Brain microvascular endothelial cell (primary cell): ENCODE data around the gene TBXA2R.

ENCODE experiments used
- DNase-seq: peaks from one replicate; pipeline ENCODE4 v3.0.0-alpha.2; 2020
- H3K27ac ChIP-seq: fragments of 250-450 bp; sonication (Bioruptor Pico); 2 replicates; pipeline ENCODE4 v1.5.1; 2020; ENCODE audit warnings: mild to moderate bottlenecking, moderate library complexity
- H3K27me3 ChIP-seq: fragments of 250-450 bp; sonication (Bioruptor Pico); replicated peaks from 2 replicates; pipeline ENCODE4 v1.5.1; 2020; ENCODE audit warnings: mild to moderate bottlenecking
- H3K36me3 ChIP-seq: fragments of 250-450 bp; sonication (Bioruptor Pico); replicated peaks from 2 replicates; pipeline ENCODE4 v1.5.1; 2020; ENCODE audit warnings: mild to moderate bottlenecking
- H3K4me3 ChIP-seq: 2 replicates; pipeline ENCODE4 v1.5.1; 2011; ENCODE audit warnings: low read depth, mild to moderate bottlenecking, control low read depth, low read length, moderate library complexity
- in situ Hi-C: cut with HindIII; loops from 2 replicates; pipeline ENCODE4 v1.10.0; 2017; ENCODE audit warnings: low sequenced_read_pairs, low pct_ligation_motif_present
- TF ChIP-seq, protein P1 (sequence below): IDR thresholded peaks from 2 replicates; pipeline ENCODE4 v1.5.1; 2011; ENCODE audit warnings: low read depth, mild to moderate bottlenecking, moderate library complexity, low read length, control low read depth, inconsistent platforms; ENCODE audit errors: missing control alignments

TBXA2R gene

DNA sequence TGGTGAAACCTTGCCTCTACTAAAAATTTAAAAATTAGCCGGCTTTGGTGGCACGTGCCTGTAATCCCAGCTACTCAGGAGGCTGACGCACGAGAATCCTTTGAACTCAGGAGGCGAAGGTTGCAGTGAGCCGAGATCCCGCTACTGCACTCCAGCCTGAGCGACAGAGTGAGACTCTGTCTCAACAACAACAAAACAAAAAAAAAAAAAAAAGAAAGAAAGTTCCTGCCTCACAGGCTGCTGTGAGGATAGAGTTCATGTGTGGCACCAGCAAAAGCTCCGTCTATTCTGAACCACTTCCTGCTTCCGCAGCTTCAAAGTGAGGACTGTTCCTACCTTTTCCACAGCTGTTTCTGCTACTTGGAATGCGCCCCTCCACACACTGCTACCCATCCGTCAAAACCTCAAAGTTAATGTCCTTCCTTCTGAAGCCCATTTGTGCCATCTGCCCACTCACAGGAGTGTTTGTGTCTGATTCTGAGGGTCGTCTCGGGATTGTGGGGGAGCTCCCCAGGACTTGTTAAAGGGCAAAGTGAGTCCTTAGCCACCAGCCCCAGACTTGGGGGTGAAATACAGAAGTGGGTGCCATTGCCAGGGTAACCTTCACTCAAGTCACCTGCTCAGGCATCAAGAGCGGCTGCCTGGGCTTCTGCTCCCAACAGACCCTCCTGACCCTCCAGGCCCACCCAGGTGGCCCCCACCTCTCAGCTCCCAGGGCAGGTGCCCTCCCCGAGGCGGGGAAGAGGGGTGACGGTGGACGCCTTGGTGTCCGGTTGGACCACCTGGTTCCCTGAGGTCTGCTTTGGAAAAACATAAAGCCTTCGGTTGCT lies 52.2 kb downstream of the TBXA2R start:
- DNase-seq, result no peak
- Histone ChIP-seq H3K27ac (no peak overlapping the region), H3K4me3 (no peak overlapping the region), H3K27me3 (no peaks in the 10 kb centered on the region), H3K36me3 (peaks cover 13% of the 10 kb centered on the region)
- TF ChIP-seq, protein P1, sequence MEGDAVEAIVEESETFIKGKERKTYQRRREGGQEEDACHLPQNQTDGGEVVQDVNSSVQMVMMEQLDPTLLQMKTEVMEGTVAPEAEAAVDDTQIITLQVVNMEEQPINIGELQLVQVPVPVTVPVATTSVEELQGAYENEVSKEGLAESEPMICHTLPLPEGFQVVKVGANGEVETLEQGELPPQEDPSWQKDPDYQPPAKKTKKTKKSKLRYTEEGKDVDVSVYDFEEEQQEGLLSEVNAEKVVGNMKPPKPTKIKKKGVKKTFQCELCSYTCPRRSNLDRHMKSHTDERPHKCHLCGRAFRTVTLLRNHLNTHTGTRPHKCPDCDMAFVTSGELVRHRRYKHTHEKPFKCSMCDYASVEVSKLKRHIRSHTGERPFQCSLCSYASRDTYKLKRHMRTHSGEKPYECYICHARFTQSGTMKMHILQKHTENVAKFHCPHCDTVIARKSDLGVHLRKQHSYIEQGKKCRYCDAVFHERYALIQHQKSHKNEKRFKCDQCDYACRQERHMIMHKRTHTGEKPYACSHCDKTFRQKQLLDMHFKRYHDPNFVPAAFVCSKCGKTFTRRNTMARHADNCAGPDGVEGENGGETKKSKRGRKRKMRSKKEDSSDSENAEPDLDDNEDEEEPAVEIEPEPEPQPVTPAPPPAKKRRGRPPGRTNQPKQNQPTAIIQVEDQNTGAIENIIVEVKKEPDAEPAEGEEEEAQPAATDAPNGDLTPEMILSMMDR, result no peak
- in situ Hi-C loops, result no loop called here

DNA sequence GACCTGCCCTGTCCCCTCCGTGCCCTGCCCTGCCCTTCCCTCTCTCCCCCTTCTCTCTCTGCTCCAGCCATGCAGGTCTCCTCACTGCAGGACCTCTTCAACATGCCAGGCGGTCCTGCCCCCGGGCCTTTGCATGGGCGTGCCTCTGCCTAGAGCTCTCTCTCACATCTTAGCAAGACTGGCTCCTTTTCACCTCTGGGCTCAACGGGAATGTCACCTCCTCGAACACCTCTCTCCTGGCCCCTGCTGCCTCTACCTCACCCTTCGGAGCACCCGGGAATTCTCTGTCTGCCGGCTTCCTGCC lies 54.9 kb downstream of the TBXA2R start:
- Histone ChIP-seq H3K4me3 (no peak overlapping the region), H3K27me3 (no peaks in the 10 kb centered on the region), H3K36me3 (peaks cover 35% of the 10 kb centered on the region), H3K27ac (no peak overlapping the region)
- no peak for DNase-seq
- in situ Hi-C loops, result no loop called here
- TF ChIP-seq, protein P1, result no peak

GRCh38 chr19:3550947-3551791 lies 55.5 kb downstream of the TBXA2R start:
- Histone ChIP-seq H3K36me3 (peaks cover 39% of the 10 kb centered on the region), H3K27me3 (no peaks in the 10 kb centered on the region), H3K4me3 (no peak overlapping the region), H3K27ac (no peak overlapping the region)
- DNase-seq, result no peak
- TF ChIP-seq, protein P1, result no peak
- in situ Hi-C loops, result no loop called here

- TF ChIP-seq, protein P1, result no peak
- DNase-seq, result no peak
- Histone ChIP-seq H3K27me3 (no peaks in the 10 kb centered on the region), H3K27ac (no peak overlapping the region), H3K4me3 (no peak overlapping the region), H3K36me3 (peaks cover 49% of the 10 kb centered on the region)
- in situ Hi-C loops, result no loop called here
These were observed 56.9 kb downstream of the TBXA2R start for GRCh38 chr19:3549816-3550215.

GRCh38 chr19:3548606-3549005 lies 58.1 kb downstream of the TBXA2R start:
- H3K36me3 ChIP-seq, result peaks cover 61% of the 10 kb centered on the region

More at GRCh38 chr19:3548606-3549005, 58.1 kb downstream of the TBXA2R start:
- H3K27ac ChIP-seq, result no peak overlapping the region
- in situ Hi-C loops, result no loop called here
- no peaks in the 10 kb centered on the region for H3K27me3 ChIP-seq
- no peak overlapping the region for H3K4me3 ChIP-seq
- TF ChIP-seq, protein P1, result no peak
- no peak for DNase-seq
